ENCODE data around the gene RHBDD3.

DNA sequence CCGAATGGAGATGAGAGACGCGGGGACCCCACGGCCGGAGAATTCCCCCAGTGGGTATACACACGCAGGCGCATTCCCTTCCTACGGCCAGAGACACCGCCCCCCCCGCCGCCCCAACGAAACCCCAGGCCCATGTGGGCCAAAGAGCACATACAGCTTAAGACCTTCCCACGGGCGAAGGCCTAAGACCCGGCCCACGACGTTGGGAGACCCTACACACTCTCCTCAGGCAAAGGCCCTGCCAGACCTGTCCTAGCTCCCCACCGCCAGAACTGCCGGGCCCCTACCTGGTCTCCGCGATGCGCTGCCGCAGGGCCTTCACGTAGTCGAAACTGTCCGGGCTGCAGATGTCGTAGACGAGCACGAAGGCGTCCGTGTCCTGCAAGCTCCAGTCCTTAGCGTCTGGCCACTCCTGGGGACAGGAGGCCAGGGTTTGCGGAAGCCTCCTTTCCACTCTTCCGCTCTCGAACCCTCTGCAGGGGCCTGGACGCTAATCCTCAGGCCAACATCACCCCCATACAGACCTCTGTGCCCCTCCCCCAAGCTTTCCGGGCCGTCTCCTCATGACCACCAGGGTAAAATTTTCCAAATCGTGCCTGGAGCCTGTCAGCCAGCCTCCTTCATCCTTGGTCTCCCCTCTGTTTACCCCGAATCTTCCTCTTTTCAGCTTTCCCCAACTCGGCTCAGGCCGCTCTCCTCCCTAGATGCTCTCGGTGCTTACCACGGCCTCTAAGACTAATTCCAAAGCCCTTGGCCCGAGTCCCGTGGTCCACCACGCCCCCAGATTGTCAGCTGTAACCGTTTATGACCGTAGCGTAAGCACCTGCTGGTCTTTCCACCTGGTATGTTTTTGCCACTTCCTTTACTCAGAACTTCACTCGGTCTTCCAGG lies 46.0 kb upstream of the RHBDD3 start:
- TF ChIP-seq, protein P1, sequence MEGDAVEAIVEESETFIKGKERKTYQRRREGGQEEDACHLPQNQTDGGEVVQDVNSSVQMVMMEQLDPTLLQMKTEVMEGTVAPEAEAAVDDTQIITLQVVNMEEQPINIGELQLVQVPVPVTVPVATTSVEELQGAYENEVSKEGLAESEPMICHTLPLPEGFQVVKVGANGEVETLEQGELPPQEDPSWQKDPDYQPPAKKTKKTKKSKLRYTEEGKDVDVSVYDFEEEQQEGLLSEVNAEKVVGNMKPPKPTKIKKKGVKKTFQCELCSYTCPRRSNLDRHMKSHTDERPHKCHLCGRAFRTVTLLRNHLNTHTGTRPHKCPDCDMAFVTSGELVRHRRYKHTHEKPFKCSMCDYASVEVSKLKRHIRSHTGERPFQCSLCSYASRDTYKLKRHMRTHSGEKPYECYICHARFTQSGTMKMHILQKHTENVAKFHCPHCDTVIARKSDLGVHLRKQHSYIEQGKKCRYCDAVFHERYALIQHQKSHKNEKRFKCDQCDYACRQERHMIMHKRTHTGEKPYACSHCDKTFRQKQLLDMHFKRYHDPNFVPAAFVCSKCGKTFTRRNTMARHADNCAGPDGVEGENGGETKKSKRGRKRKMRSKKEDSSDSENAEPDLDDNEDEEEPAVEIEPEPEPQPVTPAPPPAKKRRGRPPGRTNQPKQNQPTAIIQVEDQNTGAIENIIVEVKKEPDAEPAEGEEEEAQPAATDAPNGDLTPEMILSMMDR (conservative IDR thresholded peaks at IDR 0.05 in 1 of 2, IDR thresholded peaks at IDR 0.05 in 1 of 2; ENCODE audit: extremely low read depth in 1 of 2, insufficient read depth in 1 of 2, low read depth in 1 of 2, low read length in 2 of 2) = no peak
- TF ChIP-seq EZH2 (IDR thresholded peaks at IDR 0.05; ENCODE audit: borderline replicate concordance, low read length) = no peak
